ENCODE data around the gene C4B.

GRCh38 chr6:31966997-31967925 is 47.3 kb upstream of the C4B start:
- TF ChIP-seq CTCF (IDR thresholded peaks at IDR 0.05) (no peak), POLR2A (IDR thresholded peaks at IDR 0.05) (no peak), POLR2AphosphoS5 (IDR thresholded peaks at IDR 0.05) (no peak)

All from prostate gland (tissue), 2 donors.